DND-41 (cell line): Measurements from ENCODE around the gene RPS6KA1.

Experiments
- ATAC-seq: fragments of 200-7000 bp; cut with Tn5 transposase; 3 replicates; pipeline ENCODE4 v1.9.1; 2021; ENCODE audit warnings: low read depth; ENCODE audit not compliant: insufficient read depth
- DNase-seq: peaks from one replicate; pipeline ENCODE4 v3.0.0-alpha.2; 2020
- H2AFZ ChIP-seq: 2 replicates; pipeline ENCODE4 v1.6.0; 2012; ENCODE audit warnings: low read depth, low read length
- H3K27ac ChIP-seq: 2 replicates; pipeline ENCODE4 v1.5.1; 2012; ENCODE audit warnings: low read length, inconsistent platforms
- H3K27me3 ChIP-seq: fragments of 200-600 bp; sonication (generic); 2 replicates; pipeline ENCODE4 v1.6.0; 2012; ENCODE audit warnings: low read length, mild to moderate bottlenecking, inconsistent platforms; ENCODE audit not compliant: insufficient read depth, poor library complexity
- H3K36me3 ChIP-seq: 2 replicates; pipeline ENCODE4 v1.5.1; 2012; ENCODE audit warnings: low read length, inconsistent platforms; ENCODE audit not compliant: insufficient read depth
- H3K4me1 ChIP-seq: 2 replicates; pipeline ENCODE4 v1.5.1; 2012; ENCODE audit warnings: mild to moderate bottlenecking, low read length; ENCODE audit not compliant: insufficient read depth
- H3K4me2 ChIP-seq: 2 replicates; pipeline ENCODE4 v1.6.0; 2012; ENCODE audit warnings: mild to moderate bottlenecking, moderate library complexity, low read length, inconsistent platforms; ENCODE audit not compliant: insufficient read depth
- H3K4me3 ChIP-seq, 2 experiments: fragments of 200-600 bp in 1 of 2; shearing (Covaris generic) in 1 of 2; 2 replicates each; pipeline ENCODE4 v1.5.1; 2012 to 2016; ENCODE audit warnings: inconsistent platforms in 2 of 2, low read length in 2 of 2, mild to moderate bottlenecking in 2 of 2, low read depth in 1 of 2, moderate library complexity in 1 of 2
- H3K79me2 ChIP-seq: 2 replicates; pipeline ENCODE4 v1.6.0; 2012; ENCODE audit warnings: low read length, inconsistent platforms; ENCODE audit not compliant: insufficient read depth
- H3K9ac ChIP-seq: 2 replicates; pipeline ENCODE4 v1.6.0; 2012; ENCODE audit warnings: low read depth, mild to moderate bottlenecking, inconsistent platforms, low read length, moderate library complexity
- H3K9me3 ChIP-seq: 2 replicates; pipeline ENCODE4 v1.5.1; 2012; ENCODE audit warnings: low read length, moderate library complexity, mild to moderate bottlenecking, inconsistent platforms; ENCODE audit not compliant: insufficient read depth, severe bottlenecking
- H4K20me1 ChIP-seq: 2 replicates; pipeline ENCODE4 v1.6.0; 2012; ENCODE audit warnings: low read length; ENCODE audit not compliant: insufficient read depth
- EZH2 ChIP-seq: IDR thresholded peaks from 3 replicates; pipeline ENCODE4 v1.6.1; 2012; ENCODE audit warnings: borderline replicate concordance, low read depth, mild to moderate bottlenecking, moderate library complexity, low read length, inconsistent platforms; ENCODE audit not compliant: severe bottlenecking
- TF ChIP-seq, protein P1 (sequence below): IDR thresholded peaks from 2 replicates; pipeline ENCODE4 v1.5.1; 2012; ENCODE audit warnings: borderline replicate concordance, low read length, moderate library complexity, mild to moderate bottlenecking; ENCODE audit not compliant: poor library complexity, severe bottlenecking; ENCODE audit errors: extremely low read depth

The RPS6KA1 gene

DNA sequence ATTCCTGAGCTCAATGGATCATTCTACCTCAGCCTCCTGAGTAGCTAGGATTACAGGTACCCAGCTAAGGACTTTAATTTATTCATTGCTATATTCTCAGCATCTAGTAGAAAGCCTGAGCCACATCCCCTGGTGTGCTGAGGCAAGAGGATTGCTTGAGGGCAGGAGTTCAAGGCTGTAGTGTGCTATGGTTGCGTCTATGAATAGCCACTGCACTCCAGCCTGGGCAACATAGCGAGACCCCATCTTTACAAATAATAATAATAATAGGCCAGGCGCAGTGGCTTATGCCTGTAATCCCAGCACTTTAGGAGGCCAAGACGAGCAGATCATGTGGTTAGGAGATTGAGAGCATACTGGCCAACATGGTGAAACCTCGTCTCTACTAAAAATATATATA lies 3.3 kb upstream of the RPS6KA1 start:
- H4K20me1 ChIP-seq: 0 out of 2 replicates have a peak, but pooled peaks cover 4% of the 10 kb centered on the region
- H3K4me2 ChIP-seq: no peak overlapping the region
- H3K79me2 ChIP-seq: no peaks in the 10 kb centered on the region
- DNase-seq (no peak), ATAC-seq (no peak)
- H3K36me3 ChIP-seq: no peaks in the 10 kb centered on the region
- H3K4me1 ChIP-seq: peaks cover 19% of the 10 kb centered on the region
- H3K9me3 ChIP-seq: no peaks in the 10 kb centered on the region
- H2AFZ ChIP-seq: no peak overlapping the region
- peaks cover 3% of the 10 kb centered on the region for H3K27me3 ChIP-seq
- TF ChIP-seq EZH2: no peak
- TF ChIP-seq, protein P1, sequence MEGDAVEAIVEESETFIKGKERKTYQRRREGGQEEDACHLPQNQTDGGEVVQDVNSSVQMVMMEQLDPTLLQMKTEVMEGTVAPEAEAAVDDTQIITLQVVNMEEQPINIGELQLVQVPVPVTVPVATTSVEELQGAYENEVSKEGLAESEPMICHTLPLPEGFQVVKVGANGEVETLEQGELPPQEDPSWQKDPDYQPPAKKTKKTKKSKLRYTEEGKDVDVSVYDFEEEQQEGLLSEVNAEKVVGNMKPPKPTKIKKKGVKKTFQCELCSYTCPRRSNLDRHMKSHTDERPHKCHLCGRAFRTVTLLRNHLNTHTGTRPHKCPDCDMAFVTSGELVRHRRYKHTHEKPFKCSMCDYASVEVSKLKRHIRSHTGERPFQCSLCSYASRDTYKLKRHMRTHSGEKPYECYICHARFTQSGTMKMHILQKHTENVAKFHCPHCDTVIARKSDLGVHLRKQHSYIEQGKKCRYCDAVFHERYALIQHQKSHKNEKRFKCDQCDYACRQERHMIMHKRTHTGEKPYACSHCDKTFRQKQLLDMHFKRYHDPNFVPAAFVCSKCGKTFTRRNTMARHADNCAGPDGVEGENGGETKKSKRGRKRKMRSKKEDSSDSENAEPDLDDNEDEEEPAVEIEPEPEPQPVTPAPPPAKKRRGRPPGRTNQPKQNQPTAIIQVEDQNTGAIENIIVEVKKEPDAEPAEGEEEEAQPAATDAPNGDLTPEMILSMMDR: no peak
- H3K9ac ChIP-seq: no peak overlapping the region
- H3K4me3 ChIP-seq: no peak overlapping the region
- H3K27ac ChIP-seq: no peak overlapping the region

DNA sequence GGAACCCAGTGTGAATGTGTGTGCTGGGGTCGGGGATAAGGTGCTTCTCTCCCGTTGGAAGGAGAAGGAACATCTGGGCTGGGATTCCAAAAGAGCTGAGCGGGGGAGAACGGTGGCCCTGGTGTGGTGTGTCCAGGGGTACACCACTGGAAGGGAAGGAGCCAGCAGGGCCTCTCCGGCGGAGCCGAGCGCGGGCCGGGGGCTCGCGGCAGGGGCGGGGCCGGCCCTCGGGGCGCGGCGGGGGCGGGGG lies 231 bp upstream of the RPS6KA1 start:
- peak overlapping the region; percentile 91 for H2AFZ ChIP-seq
- no peak for ATAC-seq

DNA sequence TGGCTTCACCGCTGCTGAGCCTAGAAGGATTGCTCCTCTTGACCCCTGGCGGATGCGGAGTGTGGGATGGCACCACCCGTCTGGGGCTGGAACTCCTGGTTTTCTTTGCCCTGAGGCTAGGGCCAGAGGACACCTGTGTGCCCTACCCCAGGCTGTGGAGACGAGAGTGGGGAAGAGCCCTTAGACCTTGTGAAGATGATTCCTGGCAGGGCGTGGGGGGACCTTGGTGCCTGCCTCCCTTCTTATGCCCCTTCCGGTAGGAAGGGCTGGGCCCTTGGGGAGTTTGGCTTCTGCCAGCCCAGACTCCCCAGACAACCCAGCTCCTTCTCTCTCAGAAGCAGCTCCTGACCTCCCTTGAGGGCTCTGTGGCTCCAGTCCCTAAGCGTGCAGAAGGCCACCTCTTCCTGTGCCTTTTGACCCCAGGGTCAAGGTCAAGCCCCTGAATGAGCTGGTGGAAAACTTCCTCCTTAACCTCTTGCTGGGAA lies 891 bp downstream of the RPS6KA1 start:
- ATAC-seq (no peak), DNase-seq (no peak)
- peak overlapping the region; percentile 91 for H3K4me2 ChIP-seq
- H3K27me3 ChIP-seq: no peaks in the 10 kb centered on the region
- H3K79me2 ChIP-seq: no peaks in the 10 kb centered on the region
- no peak overlapping the region; the same call in 1 of the 2 replicates for H3K27ac ChIP-seq
- peak overlapping the region; percentile 33 to 69; a peak in 3 of 4 replicates for H3K4me3 ChIP-seq
- H3K36me3 ChIP-seq: no peaks in the 10 kb centered on the region
- peak overlapping the region; percentile 61 for H2AFZ ChIP-seq
- no peaks in the 10 kb centered on the region for H3K9me3 ChIP-seq
- H3K9ac ChIP-seq: peak overlapping the region; percentile 72
- peaks cover 24% of the 10 kb centered on the region for H3K4me1 ChIP-seq
- TF ChIP-seq EZH2: no peak
- TF ChIP-seq, protein P1: no peak
- peaks cover 4% of the 10 kb centered on the region; the same call in 1 of the 2 replicates for H4K20me1 ChIP-seq

More for the DNA sequence above, 231 bp upstream of the RPS6KA1 start:
- peak overlapping the region; percentile 26 to 69; a peak in 3 of 4 replicates for H3K4me3 ChIP-seq
- TF ChIP-seq, protein P1: no peak
- no peak for TF ChIP-seq EZH2
- H3K79me2 ChIP-seq: no peaks in the 10 kb centered on the region
- no peak for DNase-seq
- peaks cover 2% of the 10 kb centered on the region for H3K27me3 ChIP-seq
- peaks cover 24% of the 10 kb centered on the region for H3K4me1 ChIP-seq
- H3K9ac ChIP-seq: peak overlapping the region; percentile 72
- H4K20me1 ChIP-seq: peaks cover 4% of the 10 kb centered on the region; the same call in 1 of the 2 replicates
- H3K9me3 ChIP-seq: no peaks in the 10 kb centered on the region
- H3K36me3 ChIP-seq: no peaks in the 10 kb centered on the region
- H3K27ac ChIP-seq: peak overlapping the region; percentile 60
- peak overlapping the region; percentile 91 for H3K4me2 ChIP-seq
